ENCODE results near the gene RAB11FIP4.

Gene RAB11FIP4

DNA sequence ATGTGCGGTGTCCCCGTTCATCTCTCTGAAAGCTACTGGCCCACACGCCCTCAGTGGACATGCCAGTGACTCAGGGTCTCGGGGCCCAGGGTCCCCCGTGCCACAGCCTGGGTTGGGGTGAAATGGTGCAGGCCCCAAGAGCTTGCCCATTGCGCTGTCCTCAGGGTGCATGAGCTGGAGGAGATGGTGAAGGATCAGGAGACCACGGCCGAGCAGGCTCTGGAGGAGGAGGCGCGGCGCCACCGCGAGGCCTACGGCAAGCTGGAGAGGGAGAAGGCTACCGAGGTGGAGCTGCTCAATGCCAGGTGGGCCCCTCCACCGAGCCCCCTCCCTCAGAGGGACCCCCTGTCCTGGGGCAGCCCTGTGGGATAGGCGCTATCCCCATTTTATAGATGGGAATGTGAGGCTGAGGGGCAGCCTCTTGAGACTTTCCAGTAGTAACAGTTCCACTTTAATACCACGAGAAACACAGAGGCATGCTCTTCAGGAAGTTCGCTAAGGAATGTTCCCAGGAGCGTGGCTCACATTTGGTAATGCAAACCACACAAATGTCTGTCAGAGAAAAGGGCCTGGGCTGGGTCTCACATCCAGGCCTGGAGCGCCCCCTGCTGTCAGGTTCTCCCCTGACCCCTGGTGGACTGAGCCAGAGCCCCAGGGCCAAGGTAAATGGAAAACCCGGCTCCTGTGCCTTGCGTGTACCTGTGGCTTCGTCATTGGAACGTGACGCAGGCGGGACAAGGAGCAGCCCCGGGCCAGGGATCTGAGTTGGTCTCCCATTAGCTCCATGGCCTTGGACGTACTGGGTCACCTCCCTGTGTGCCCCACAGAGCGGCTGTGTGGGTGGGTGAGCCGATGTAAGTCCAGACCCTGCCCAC, 133.7 kb downstream of the RAB11FIP4 start:
- DNase-seq (ENCODE audit: low read depth) = peak; percentile 46

DNA sequence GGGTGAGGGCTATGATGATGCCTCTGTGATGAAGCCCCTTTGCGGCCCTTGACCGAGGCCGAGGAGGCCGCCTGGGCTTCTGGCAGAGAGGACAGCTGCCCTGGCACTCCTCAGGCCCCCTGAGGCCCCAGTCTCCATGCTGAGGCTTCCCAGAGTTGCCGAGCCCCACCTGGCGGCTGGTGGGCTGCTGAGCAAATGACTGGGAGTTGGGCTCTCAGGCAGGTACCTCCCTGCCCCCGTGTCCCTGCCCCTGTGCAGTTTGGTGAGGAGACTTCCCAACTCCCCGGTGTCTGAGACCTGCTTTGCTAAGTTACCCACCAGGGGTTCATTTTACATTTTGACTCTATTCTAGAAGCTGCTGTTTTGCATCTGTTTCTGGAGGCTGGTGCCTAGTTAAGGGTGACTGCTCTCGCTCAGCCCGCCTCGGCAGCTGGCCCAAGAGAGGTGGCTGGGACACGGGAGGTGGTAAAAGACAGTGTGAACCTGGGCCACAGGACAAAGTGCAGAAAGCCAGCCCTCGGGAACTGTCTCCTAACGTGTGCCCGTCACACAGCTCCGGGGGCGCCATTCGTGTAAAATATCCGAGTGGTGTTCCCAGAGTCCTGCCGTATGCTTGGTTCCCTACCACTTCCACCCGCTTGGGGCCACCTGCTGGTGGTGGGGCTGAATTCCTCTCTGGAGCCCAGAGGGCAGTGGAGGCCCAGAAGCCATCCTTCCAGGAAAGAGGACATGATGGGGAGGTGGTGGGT, 134.5 kb downstream of the RAB11FIP4 start:
- DNase-seq (ENCODE audit: low read depth) = no peak

DNA sequence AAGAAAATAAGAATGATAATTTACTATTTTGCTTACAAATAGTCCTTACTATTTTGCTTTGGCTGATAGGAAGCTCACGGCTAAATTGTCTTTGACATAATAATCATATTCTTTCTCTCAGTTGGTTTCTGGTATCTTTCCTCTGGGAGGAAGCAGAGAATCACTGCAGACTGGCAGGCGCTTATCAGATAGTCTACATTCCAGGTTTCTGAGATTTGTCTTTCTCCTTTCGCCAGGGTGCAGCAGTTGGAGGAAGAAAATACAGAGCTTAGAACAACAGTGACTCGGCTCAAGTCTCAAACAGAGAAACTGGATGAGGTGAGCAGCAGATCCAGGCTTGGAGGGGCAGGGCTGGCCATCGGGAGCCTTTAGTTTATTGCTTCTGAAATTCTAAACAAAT, 136.1 kb downstream of the RAB11FIP4 start:
- no peak for DNase-seq (ENCODE audit: low read depth)

DNA sequence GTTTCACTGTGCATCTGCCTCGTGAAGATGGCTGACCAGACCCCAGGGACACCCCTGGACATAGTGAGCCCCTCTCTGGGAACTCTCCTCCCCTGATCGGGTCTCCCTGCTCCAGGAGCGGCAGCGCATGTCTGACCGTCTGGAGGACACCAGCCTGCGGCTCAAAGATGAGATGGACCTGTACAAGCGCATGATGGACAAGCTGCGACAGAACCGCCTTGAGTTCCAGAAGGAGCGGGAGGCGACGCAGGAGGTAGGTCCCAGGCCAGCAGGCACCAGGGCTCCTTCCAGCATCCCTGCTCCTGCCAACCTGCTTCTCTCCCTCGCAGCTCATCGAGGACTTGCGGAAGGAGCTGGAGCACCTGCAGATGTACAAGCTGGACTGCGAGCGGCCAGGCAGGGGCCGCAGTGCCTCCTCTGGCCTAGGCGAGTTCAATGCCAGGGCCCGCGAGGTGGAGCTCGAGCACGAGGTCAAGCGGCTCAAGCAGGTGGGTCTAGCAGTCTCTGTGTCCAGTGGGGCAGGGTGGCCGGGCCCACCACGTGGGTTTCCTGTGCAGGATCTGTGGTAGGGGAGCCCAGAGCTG, 136.9 kb downstream of the RAB11FIP4 start:
- no peak for DNase-seq (ENCODE audit: low read depth)

DNA sequence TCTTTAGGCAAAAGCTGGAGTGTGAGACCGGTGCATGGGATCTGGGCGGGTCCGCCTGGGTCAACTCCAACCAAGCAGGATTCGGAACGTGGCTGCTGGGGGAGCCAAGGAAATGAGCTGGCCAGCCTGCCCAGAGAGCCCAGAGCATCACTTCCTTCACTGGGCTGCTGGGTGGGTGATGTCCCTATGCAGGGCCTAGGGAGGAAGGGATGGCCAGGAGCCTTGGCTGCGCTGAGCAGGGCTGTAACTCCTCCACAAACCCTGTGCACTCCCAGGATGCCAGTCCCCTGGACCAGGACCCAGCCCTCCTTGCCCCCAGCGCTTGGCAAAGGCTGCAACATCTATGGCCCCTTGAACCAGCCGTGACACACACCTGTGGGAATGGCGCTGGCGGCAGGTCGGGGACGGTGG, 138.4 kb downstream of the RAB11FIP4 start:
- DNase-seq (ENCODE audit: low read depth) = no peak

DNA sequence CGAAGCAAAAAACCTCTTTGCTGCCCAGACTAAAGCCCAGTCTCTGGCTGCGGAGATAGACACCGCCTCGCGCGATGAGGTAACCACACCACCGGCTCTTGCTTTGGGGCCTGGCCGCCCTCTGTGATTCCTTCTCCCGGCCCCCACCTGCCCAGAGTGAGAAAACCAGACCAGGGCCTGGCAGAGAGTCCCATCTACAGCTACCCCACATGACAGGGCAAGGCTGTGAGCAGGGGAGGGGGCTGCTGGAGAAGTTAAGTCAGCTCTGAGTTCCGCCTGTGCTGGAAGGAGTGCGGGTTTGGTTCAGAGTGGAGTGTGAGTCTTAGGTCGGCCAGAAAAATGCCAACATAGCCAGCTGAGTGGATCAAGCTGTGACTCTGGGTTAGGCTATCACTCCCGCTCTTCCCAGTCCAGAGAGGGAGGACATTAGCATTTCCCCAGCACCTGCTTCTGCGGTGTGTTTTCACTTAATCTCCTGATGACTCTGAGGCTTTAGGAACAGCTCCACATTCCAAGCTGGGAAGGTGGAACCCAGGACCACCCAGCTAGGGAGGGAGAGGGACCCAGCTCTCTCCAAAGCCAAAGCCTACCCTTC, 139.0 kb downstream of the RAB11FIP4 start:
- no peak for DNase-seq (ENCODE audit: low read depth)

DNA sequence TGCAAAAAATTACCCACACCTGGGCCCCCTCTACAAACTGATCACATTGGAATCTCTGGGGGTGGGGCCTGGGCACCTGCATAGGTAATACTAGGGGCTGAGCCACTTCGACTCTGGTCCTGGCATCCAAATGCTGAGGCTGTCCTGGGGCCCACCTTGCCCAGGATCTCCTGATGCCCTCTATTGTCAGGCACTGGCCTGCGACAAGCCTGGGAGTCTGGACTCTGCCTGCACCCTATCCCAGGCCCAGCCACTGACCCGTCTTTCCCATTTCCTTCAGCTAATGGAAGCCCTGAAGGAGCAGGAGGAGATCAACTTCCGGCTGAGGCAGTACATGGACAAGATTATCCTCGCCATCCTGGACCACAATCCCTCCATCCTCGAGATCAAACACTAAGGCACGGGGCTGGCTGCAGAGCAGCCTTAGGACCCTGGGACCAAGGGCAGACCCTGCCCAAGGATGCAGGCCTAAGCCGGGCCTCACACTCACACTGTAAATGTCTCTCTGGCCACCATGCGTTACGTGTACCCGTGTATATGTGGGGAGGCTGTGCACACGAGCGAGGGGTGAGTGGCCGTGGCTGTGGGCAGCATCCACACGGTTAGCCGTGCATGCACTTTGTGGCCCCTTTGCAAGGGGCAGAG, 140.0 kb downstream of the RAB11FIP4 start:
- DNase-seq (ENCODE audit: low read depth) = no peak

DNA sequence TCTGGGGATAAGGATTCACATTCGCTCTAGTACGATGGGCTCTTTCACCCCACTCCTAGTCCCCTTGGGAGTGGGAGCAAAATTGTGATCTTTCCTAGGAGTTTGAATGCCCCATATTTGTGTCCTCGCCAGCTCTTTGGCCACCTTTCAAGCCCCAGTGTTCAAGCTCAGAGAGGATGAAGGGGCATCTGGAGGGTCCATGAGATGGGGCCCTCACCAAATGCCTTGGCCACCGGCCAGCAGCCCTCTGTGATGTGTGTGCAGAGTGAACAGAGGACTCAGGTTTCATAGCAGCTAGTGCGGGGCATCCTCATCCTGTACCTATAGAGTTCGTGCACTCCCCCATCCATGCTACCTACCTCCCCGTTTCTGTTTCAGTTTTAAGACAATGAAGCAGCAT, 140.6 kb downstream of the RAB11FIP4 start:
- DNase-seq (ENCODE audit: low read depth) = no peak

DNA sequence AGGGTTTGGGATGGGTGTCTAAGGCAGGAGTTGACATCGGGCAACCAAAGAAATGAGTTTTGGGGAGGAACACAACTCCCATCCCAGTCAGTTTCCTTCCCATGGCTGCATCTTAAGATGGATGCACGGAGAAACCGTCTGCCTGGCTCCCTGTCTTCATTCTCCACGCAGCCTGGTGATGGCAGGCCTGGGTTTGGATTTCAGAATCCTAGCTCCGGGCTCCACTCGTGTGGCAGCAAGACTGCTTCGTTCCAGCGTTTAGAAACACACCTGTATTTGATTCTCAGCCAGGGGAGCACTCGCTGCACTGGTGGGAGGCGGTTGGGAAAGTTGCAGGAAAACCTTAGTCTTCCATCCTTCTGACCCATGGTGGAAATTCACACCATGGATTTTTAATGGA, 141.1 kb downstream of the RAB11FIP4 start:
- no peak for DNase-seq (ENCODE audit: low read depth)

DNA sequence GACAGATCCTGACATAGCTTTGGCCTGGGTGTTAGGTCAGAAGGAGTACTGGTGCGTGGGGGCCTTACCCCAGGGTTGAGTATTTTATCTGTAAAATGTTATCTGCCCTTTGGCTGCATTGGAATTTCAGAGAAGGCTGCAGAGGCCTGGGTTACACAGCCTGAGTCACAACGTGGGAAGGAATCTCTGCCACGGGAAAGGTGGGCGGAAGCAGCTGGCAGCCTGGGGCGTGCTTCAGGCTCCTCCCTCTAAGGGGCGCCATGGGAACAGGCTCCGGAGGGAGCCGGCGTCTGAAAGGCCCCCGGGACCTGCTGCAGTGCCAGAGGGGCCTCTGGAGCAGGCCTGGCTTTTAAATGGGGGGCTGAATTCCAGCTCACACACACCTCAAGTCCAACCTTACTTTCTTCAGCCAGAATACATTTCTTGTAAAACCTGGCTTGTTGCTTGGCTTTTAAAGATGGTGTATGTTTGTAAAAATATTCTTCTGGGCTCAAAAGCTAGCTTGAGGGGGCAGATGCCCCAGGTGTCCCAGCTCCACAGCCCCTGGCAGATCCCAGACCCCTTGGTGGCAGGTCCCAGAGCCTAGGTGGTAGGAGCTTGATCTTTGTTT, 142.2 kb downstream of the RAB11FIP4 start:
- DNase-seq (ENCODE audit: low read depth) = no peak

DNA sequence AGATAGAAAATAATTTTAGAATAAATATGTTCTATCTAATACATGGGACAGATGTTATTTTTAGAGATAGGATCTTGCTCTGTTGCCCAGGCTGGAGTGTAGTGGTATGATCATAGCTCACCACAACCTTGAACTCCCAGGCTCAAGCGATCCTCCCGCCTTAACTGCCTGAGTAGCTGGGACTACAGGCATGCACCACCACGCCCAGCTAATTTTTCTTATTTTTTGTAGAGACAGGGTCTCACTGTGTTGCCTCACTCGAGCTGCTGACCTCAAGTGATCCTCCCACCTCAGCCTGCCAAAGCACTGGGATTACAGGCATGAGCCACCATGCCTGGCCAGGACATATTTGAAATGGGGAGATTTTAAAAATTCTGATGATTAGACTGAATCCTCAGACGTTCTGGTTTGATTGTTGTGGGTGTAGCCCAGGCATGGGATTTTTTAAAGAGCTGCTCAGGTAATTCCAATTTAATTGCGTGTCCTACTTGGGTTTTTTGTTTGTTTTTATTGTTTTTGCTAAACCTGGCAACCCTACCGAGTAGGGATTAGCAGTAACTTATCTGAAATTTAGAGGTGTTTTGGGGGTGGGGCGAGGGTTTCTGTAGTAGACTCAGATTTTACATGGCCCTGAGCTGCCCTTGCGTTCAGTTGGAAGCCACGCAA, 142.9 kb downstream of the RAB11FIP4 start:
- DNase-seq (ENCODE audit: low read depth) = no peak

DNA sequence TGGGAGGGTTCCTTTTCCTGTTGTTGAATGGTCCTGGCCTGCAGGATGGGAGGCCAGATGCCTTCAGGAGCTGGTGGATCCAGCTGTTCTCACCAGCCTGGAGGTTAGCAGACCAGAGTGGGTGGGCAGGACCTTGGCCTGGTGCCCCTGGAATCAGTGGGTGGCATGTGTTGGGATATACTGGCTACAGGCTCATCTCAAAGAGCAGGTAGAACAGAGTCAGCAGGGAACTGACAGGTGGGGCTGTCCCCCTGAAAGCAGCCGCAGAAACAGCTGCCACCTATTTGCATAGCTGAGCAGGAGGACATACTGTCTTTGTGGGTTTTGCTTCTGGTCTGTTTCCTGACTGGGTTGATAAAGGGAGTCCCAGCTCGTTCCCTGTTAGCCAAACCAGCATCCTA, 144.1 kb downstream of the RAB11FIP4 start:
- no peak for DNase-seq (ENCODE audit: low read depth)

DNA sequence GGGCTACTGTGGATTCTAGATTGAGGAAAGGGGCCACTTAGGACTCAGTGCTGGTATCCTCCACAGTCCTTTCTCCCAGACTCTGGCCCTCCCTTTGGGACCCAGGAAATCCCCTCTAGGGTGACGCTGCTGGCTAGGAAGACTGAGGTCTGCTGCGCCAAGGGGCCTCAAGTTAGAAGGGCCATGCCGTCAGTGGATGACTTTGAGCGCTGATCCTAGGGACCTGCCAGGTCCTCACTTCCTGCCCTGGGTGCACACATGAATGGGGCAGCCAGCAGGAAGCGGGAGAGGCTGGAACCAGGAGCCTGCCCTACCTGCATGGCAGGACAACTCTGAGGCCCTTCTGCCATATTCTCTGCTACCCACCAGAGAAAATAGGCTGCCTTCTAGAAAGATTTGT, 145.0 kb downstream of the RAB11FIP4 start:
- no peak for DNase-seq (ENCODE audit: low read depth)

DNA sequence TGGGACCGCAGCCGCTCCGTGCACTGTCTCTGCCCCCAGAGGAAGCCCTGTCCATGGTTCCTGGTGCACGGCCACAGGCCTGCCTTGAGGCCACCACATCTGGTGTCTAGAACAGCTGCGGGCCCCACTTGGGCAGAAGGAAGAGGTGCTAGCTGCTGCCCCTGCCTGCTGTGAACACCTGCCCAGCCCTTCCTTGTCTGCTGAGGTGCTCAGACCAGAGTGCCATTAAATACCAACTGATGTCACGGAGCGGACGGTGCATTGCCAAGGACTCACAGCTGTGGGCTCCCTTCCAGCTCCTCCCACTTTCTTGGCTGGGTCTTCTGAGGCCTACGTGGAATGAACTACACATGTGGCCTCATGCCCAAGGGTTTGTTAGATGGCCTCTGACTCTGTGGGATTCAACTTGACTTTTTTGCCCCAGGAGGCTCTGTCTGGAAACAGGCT, 146.1 kb downstream of the RAB11FIP4 start:
- no peak for DNase-seq (ENCODE audit: low read depth)

DNA sequence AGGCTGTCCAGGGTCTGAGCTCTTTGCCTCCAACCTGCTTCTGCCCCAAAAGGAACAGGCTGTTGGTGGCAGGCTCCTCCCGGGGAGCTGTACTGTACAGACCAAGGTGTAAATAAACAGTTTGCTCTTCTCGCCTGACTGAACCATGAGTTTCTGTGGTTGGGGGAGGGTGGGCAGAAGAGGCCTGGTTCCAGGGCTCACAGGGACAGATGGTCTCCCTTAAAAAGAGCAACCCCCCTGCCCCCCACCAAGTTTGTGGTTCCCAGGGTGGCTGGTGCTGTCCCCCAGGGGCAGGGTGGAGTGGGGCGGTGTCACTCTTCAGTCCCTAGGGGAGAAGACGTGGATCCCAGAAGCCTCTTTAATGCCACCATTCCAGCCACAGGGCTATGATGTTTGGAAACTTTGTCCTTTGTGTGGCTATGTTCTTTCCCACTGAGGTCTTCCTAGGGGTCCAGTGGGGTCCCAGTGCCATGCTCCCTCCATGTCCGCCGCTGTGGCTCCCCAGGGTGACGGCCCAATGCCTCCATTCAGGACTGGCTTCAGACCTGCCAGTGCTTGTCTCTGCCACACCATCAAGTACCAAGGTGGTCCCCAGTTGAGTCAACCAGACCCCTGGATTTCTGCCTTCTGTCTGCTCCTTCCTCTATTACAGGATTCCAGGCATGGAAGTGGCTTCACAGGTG, 146.7 kb downstream of the RAB11FIP4 start:
- DNase-seq (ENCODE audit: low read depth) = no peak

DNA sequence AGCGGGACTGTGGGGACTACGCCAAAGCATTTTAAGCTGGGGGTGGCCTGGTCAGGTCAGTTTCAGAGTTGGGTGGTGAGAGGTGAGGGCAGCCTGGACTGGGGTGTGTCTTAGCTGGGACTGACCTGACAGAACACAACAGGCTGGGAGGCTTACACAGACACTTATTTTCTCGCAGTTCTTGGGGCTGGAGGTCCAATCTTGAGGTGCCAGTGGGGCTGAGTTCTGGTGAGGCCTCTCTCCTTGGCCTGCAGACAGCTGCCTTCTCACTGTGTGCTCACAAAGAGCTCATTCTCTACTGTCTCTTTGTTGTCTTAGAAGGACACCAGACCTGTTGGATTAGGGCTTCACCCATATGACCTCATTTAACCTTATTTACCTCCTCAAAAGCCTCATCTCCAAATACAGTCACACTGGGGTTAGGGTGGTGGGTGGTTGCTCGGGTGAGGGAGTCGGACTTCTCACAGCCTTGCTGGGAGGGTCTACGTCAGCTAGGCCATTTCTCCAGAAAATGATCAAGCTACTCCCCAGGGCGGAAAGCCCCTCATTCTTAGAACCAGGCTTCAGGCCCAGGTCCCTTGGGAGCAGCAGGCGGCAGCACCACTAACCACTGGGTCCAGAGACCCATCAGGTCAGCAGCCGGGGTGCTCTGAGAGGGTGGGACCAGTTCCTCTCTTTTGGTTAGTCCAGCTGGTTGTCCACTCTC, 149.3 kb downstream of the RAB11FIP4 start:
- DNase-seq (ENCODE audit: low read depth) = no peak

DNA sequence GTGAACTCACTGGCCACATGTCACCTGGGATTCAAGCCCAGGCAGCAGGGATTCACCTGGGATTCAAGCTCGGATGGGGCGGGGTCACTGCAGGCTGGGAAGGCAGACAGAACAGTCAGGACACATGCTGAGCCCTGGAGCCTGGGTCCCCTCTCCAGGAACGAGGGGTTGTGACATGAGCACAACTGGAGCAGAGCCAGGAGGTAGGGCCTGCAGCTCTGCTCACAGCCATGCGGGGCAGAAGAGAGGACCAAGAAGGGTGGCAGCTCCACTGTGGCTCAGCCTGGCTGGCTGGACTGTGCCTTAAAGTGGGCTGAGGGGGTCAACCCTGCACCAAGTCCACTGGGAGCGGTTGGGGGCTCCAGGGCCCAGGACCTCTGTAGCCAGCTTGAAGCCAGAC, 150.1 kb downstream of the RAB11FIP4 start:
- DNase-seq (ENCODE audit: low read depth) = no peak

DNA sequence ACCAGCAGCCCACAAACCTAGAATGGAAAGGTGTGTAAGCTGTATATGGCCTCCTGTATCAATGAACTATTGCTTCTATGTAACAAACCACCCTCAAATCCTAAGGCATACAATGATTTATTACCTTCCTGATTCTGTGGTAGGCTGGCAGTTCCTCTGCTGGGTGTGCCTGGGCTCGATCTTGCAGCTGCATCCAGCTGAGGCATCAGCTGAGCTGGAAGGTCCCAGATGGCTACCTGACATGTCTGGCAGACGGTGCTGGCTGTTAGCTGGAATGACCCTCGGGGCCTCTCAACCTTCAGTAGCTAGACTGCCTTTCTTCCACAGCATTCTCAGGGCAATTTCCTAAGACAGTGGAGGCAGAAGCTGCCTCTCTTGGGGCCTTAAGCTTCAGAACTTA, 152.7 kb downstream of the RAB11FIP4 start:
- no peak for DNase-seq (ENCODE audit: low read depth)

DNA sequence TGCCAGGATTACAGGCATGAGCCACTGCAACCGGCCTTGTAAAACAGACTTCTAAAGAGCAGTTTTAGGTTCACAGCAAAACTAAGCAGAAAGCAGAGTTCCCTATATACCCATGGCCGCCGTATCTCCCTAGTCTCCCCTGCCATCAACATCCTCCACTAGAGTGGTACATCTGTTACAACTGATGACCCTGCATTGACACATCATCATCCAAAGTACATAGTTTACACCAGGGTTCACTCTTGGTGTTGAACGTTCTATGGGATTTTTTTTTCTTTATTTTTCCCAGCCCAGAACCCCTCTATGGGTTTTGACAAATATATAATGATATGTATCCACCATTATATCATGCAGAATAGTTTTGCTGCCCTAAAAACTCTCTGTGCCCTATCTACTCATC, 155.2 kb downstream of the RAB11FIP4 start:
- DNase-seq (ENCODE audit: low read depth) = no peak

DNA sequence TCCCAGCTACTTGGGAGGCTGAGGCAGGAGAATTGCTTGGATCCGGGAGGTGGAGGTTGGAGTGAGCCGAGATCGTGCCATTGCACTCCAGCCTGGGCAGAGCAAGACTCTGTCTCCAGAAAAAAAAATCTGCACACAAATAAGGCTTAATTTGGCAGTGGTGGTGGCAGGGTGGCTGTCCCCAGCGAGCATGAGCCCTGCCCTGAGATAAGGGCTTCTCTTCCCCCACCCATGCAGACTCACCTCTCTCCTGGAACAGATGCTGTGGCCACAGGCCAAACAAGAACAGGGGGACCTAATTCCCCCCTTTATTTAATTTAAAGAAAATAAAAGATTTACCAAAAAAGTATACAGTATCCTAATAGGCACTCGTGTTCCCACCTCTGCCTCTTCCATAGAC, 157.2 kb downstream of the RAB11FIP4 start:
- DNase-seq (ENCODE audit: low read depth) = no peak
